ENCODE data around the gene HSD11B2.

- TF ChIP-seq, protein P1, sequence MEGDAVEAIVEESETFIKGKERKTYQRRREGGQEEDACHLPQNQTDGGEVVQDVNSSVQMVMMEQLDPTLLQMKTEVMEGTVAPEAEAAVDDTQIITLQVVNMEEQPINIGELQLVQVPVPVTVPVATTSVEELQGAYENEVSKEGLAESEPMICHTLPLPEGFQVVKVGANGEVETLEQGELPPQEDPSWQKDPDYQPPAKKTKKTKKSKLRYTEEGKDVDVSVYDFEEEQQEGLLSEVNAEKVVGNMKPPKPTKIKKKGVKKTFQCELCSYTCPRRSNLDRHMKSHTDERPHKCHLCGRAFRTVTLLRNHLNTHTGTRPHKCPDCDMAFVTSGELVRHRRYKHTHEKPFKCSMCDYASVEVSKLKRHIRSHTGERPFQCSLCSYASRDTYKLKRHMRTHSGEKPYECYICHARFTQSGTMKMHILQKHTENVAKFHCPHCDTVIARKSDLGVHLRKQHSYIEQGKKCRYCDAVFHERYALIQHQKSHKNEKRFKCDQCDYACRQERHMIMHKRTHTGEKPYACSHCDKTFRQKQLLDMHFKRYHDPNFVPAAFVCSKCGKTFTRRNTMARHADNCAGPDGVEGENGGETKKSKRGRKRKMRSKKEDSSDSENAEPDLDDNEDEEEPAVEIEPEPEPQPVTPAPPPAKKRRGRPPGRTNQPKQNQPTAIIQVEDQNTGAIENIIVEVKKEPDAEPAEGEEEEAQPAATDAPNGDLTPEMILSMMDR (conservative IDR thresholded peaks at IDR 0.05 in 1 of 2, IDR thresholded peaks at IDR 0.05 in 1 of 2; ENCODE audit: low read depth in 1 of 2, low read length in 2 of 2) = no peak
- no peak for TF ChIP-seq EZH2 (IDR thresholded peaks at IDR 0.05; ENCODE audit: low read length, missing control alignments)
These were observed 7.3 kb downstream of the HSD11B2 start for GRCh38 chr16:67438098-67438791.

Measured in fibroblast of lung (primary cell).